Endothelial cell of umbilical vein (primary cell): ENCODE measurements around the gene CNGB1. TPM values are rescaled to one million over a fixed set of nuclear protein-coding genes. Genes with fewer than 3 reads are reported as not detected.

Experiments used
- BruUV-seq: library from RNA; stranded (reverse); fragments of 400-500 nt; replicated peaks from 2 replicates; lab custom pipeline; 2021; lab: Mats Ljungman, UMichigan
- CTCF ChIA-PET: fragments of 300-600, 350-600 bp; sonication (Branson Sonifier 250); formaldehyde crosslinking; loops from one replicate; lab custom pipeline; 2021; ENCODE audit warnings: antibody characterized with exemption, inconsistent platforms; lab: Charles Lee
- POLR2A ChIA-PET: fragments of 300-600, 350-600 bp; sonication (Branson Sonifier 250); formaldehyde crosslinking; loops from one replicate; lab custom pipeline; 2021; ENCODE audit warnings: antibody characterized with exemption, inconsistent platforms; lab: Charles Lee
- DNase-seq: peaks from one replicate; pipeline ENCODE4 v3.0.0-alpha.2; 2011; ENCODE audit warnings: low read depth, low spot score
- FAIRE-seq: peaks from 2 replicates; lab custom pipeline; 2011; peaks lifted over from hg19 to GRCh38; lab: Jason Lieb, UNC
- H2AFZ ChIP-seq: 2 replicates; pipeline ENCODE4 v1.6.0; 2012; ENCODE audit warnings: low read depth, low read length, control low read depth, inconsistent platforms
- H3K27ac ChIP-seq: 2 replicates; pipeline ENCODE4 v1.5.1; 2011; ENCODE audit warnings: low read depth, mild to moderate bottlenecking, control low read depth, low read length, moderate library complexity; ENCODE audit not compliant: insufficient read depth
- H3K27me3 ChIP-seq, 2 experiments: 2 replicates each; pipeline versions ENCODE4 v1.6.0 to v1.6.1; 2011; ENCODE audit warnings: low read length in 2 of 2, mixed read lengths in 1 of 2; ENCODE audit not compliant: control insufficient read depth in 2 of 2, insufficient read depth in 2 of 2
- H3K36me3 ChIP-seq, 2 experiments: 2 replicates in 1 of 2; 3 replicates in 1 of 2; pipeline ENCODE4 v1.5.1; 2011; ENCODE audit warnings: low read length in 2 of 2, mild to moderate bottlenecking in 1 of 2, moderate library complexity in 1 of 2; ENCODE audit not compliant: control insufficient read depth in 2 of 2, insufficient read depth in 2 of 2; ENCODE audit errors: extremely low read depth in 1 of 2
- H3K4me1 ChIP-seq: 3 replicates; pipeline ENCODE4 v1.5.1; 2011; ENCODE audit warnings: mild to moderate bottlenecking, low read length; ENCODE audit not compliant: control insufficient read depth, insufficient read depth; ENCODE audit errors: extremely low read depth
- H3K4me2 ChIP-seq: 2 replicates; pipeline ENCODE4 v1.6.1; 2011; ENCODE audit warnings: low read length, control low read depth, mixed read lengths; ENCODE audit not compliant: insufficient read depth
- H3K4me3 ChIP-seq, 3 experiments: fragments of 200-600 bp in 1 of 3; sonication (generic), shearing (Covaris generic) in 1 of 3; replicated peaks in 1 of 3; 2 replicates each; pipeline ENCODE4 v1.5.1; 2011 to 2016; ENCODE audit warnings: control low read depth in 3 of 3, low read length in 3 of 3, mild to moderate bottlenecking in 2 of 3, inconsistent platforms in 1 of 3, low read depth in 1 of 3, moderate library complexity in 1 of 3; ENCODE audit not compliant: insufficient read depth in 1 of 3
- H3K79me2 ChIP-seq: 2 replicates; pipeline ENCODE4 v1.6.0; 2012; ENCODE audit warnings: low read length, inconsistent platforms; ENCODE audit not compliant: control insufficient read depth, insufficient read depth
- H3K9ac ChIP-seq: replicated peaks from 2 replicates; pipeline ENCODE3; 2011; ENCODE audit warnings: low read length, control low read depth; ENCODE audit not compliant: insufficient read depth; ENCODE audit errors: extremely low read depth
- H3K9me1 ChIP-seq: replicated peaks from 3 replicates; pipeline ENCODE4 v1.6.0; 2011; ENCODE audit warnings: mild to moderate bottlenecking, low read length; ENCODE audit not compliant: control insufficient read depth, insufficient read depth; ENCODE audit errors: extremely low read depth
- H3K9me3 ChIP-seq: replicated peaks from 2 replicates; pipeline ENCODE4 v1.5.1; 2012; ENCODE audit warnings: low read length, inconsistent platforms; ENCODE audit not compliant: control insufficient read depth, insufficient read depth
- H4K20me1 ChIP-seq: replicated peaks from 2 replicates; pipeline ENCODE3; 2011; ENCODE audit warnings: mild to moderate bottlenecking, low read length; ENCODE audit not compliant: control insufficient read depth, insufficient read depth; ENCODE audit errors: extremely low read depth
- EZH2 ChIP-seq: IDR thresholded peaks from 2 replicates; pipeline ENCODE4 v1.6.1; 2012; ENCODE audit warnings: borderline replicate concordance, low read depth, mild to moderate bottlenecking, moderate library complexity, low read length, inconsistent platforms; ENCODE audit not compliant: severe bottlenecking
- FOS ChIP-seq: IDR thresholded peaks from 2 replicates; pipeline ENCODE4 v1.6.1; 2011; ENCODE audit warnings: mild to moderate bottlenecking, low read length, moderate library complexity, borderline replicate concordance; ENCODE audit not compliant: insufficient read depth
- GATA2 ChIP-seq: IDR thresholded peaks from 2 replicates; pipeline ENCODE4 v1.7.0; 2011; ENCODE audit warnings: low read depth, mild to moderate bottlenecking, moderate library complexity, mixed read lengths, low read length; ENCODE audit not compliant: insufficient read length, insufficient read depth
- JUN ChIP-seq: IDR thresholded peaks from 2 replicates; pipeline ENCODE4 v1.6.1; 2011; ENCODE audit warnings: borderline replicate concordance, low read depth; ENCODE audit not compliant: insufficient read length, insufficient read depth
- MYC ChIP-seq: IDR thresholded peaks from one replicate; pipeline ENCODE4 v1.6.1; 2011; ENCODE audit warnings: mild to moderate bottlenecking, low read depth, low read length
- POLR2A ChIP-seq: IDR thresholded peaks from 2 replicates; pipeline ENCODE4 v1.6.1; 2012; ENCODE audit warnings: low read depth, mild to moderate bottlenecking, control low read depth, low read length
- POLR2AphosphoS5 ChIP-seq: IDR thresholded peaks from 2 replicates; pipeline ENCODE4 v1.6.1; 2012; ENCODE audit warnings: low read depth, mild to moderate bottlenecking, control low read depth, low read length, moderate library complexity; ENCODE audit not compliant: insufficient read depth
- dilution Hi-C: fragments of 300-500 bp; cut with MboI; formaldehyde crosslinking; loops from one replicate; pipeline ENCODE4 v1.15.0; 2019; ENCODE audit warnings: low sequenced_read_pairs; ENCODE audit not compliant: extremely low pct_ligation_motif_present
- intact Hi-C: fragments of 100-400 bp; cut with micrococcal nuclease; formaldehyde crosslinking; loops from one replicate; pipeline ENCODE4 v1.10.0; 2022
- polyA plus RNA-seq, 4 experiments: library from polyadenylated mRNA; depleted of rRNA in 3 of 4; stranded (reverse) in 3 of 4; unstranded in 1 of 4; fragments of >200 nt; gene quantifications; 2 replicates each; pipeline versions ENCODE4 v1.2.1 to v1.2.3, GENCODE V29; 2011 to 2012; ENCODE audit warnings: missing spikeins in 1 of 4
- total RNA-seq: library from RNA; stranded (reverse); gene quantifications from 2 replicates; pipeline ENCODE4 v1.2.3, GENCODE V29; 2021
- TF ChIP-seq, protein P1 (sequence below), 2 donors: IDR thresholded peaks; 1 replicate in 1 of 2; 2 replicates in 1 of 2; pipeline ENCODE4 v1.5.1; 2011; ENCODE audit warnings: low read length in 2 of 2, mild to moderate bottlenecking in 2 of 2, moderate library complexity in 2 of 2, control low read depth in 1 of 2, inconsistent platforms in 1 of 2, low read depth in 1 of 2; ENCODE audit not compliant: insufficient read depth in 1 of 2; ENCODE audit errors: extremely low read depth in 1 of 2
- TF ChIP-seq, protein P2 (sequence below): IDR thresholded peaks from 2 replicates; pipeline ENCODE4 v1.6.1; 2011; ENCODE audit not compliant: insufficient read depth, insufficient read length

Gene CNGB1
- total and polyA plus RNA-seq, 2 donors (not counting 3 experiments of a cell fraction or from before 2014, with no cell fraction given), result not detected

GRCh38 chr16:57959804-57960203 is 11.1 kb downstream of the CNGB1 start:
- ChIA-PET CTCF (no interaction called here), POLR2A (no interaction called here)

GRCh38 chr16:57959121-57959520 is 11.8 kb downstream of the CNGB1 start:
- CTCF ChIA-PET, result interaction anchor here (2.8 kb wide), 1 partner anchor 12 kb away, joined by 8 read pairs; no protein-coding TSS in a partner anchor
- no TSS peak for BruUV-seq
- Histone ChIP-seq H3K4me2 (no peak overlapping the region), H3K9me1 (no peaks in the 10 kb centered on the region), H3K27ac (no peak overlapping the region), H3K4me3 (no peak overlapping the region), H3K36me3 (no peaks in the 10 kb centered on the region), H3K27me3 (no peaks in the 10 kb centered on the region), H2AFZ (no peak overlapping the region), H3K79me2 (no peaks in the 10 kb centered on the region), H3K9ac (no peak overlapping the region), H3K9me3 (no peaks in the 10 kb centered on the region), H4K20me1 (no peaks in the 10 kb centered on the region), H3K4me1 (no peaks in the 10 kb centered on the region)
- TF ChIP-seq GATA2 (no peak), EZH2 (no peak), POLR2A (no peak), MYC (no peak), POLR2AphosphoS5 (no peak), JUN (no peak), FOS (no peak)
- TF ChIP-seq, protein P1, sequence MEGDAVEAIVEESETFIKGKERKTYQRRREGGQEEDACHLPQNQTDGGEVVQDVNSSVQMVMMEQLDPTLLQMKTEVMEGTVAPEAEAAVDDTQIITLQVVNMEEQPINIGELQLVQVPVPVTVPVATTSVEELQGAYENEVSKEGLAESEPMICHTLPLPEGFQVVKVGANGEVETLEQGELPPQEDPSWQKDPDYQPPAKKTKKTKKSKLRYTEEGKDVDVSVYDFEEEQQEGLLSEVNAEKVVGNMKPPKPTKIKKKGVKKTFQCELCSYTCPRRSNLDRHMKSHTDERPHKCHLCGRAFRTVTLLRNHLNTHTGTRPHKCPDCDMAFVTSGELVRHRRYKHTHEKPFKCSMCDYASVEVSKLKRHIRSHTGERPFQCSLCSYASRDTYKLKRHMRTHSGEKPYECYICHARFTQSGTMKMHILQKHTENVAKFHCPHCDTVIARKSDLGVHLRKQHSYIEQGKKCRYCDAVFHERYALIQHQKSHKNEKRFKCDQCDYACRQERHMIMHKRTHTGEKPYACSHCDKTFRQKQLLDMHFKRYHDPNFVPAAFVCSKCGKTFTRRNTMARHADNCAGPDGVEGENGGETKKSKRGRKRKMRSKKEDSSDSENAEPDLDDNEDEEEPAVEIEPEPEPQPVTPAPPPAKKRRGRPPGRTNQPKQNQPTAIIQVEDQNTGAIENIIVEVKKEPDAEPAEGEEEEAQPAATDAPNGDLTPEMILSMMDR (IDR thresholded peaks at IDR 0.05; ENCODE audit: extremely low read depth in 1 of 2, insufficient read depth in 1 of 2, low read depth in 1 of 2, low read length in 2 of 2), result no peak
- TF ChIP-seq, protein P2, sequence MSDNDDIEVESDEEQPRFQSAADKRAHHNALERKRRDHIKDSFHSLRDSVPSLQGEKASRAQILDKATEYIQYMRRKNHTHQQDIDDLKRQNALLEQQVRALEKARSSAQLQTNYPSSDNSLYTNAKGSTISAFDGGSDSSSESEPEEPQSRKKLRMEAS, result no peak
- intact Hi-C loops (no loop called here), dilution Hi-C loops (no loop called here)
- DNase-seq (no peak), FAIRE-seq (no peak)
- POLR2A ChIA-PET, result no interaction called here

More at GRCh38 chr16:57959804-57960203, 11.1 kb downstream of the CNGB1 start:
- TF ChIP-seq MYC (no peak), EZH2 (no peak)
- Histone ChIP-seq H4K20me1 (no peaks in the 10 kb centered on the region), H3K27ac (no peak overlapping the region), H3K9ac (no peak overlapping the region), H3K27me3 (no peaks in the 10 kb centered on the region), H3K4me1 (no peaks in the 10 kb centered on the region), H3K79me2 (no peaks in the 10 kb centered on the region), H3K4me2 (no peak overlapping the region), H3K9me1 (no peaks in the 10 kb centered on the region), H3K9me3 (no peaks in the 10 kb centered on the region), H2AFZ (no peak overlapping the region), H3K4me3 (no peak overlapping the region), H3K36me3 (no peaks in the 10 kb centered on the region)
- no peak for FAIRE-seq
- BruUV-seq, result no TSS peak
- intact Hi-C loops, result no loop called here
- no peak for DNase-seq
- dilution Hi-C loops, result no loop called here
